SK-N-SH (cell line): Measurements from ENCODE around the gene OTUD4. TPM values are rescaled to one million over a fixed set of nuclear protein-coding genes. Genes with fewer than 3 reads are reported as not detected.

Experiments
- CTCF ChIA-PET: fragments of 300-600, 350-600 bp; formaldehyde crosslinking; extraction: SDS; loops from one replicate; lab custom pipeline; 2021; lab: Yijun Ruan, JAX
- POLR2A ChIA-PET: fragments of 350-600 bp; sonication (Branson Sonifier 250); formaldehyde crosslinking; extraction: SDS; loops from one replicate; lab custom pipeline; 2020; ENCODE audit warnings: antibody characterized with exemption, inconsistent platforms; lab: Yijun Ruan, JAX
- DNase-seq: peaks from one replicate; pipeline ENCODE4 v3.0.0; 2012
- H2AFZ ChIP-seq: fragments of 200-600 bp; sonication (generic); 2 replicates; pipeline ENCODE4 v1.8.1; 2016; ENCODE audit warnings: antibody characterized with exemption, mild to moderate bottlenecking, low read depth
- H3F3A ChIP-seq: fragments of 200-600 bp; sonication (generic); replicated peaks from 2 replicates; pipeline ENCODE3; 2016; ENCODE audit warnings: antibody characterized with exemption, mild to moderate bottlenecking; ENCODE audit not compliant: insufficient read depth
- H3K27ac ChIP-seq, 2 experiments: fragments of 200-500 bp in 1 of 2; fragments of 200-600 bp in 1 of 2; sonication (Bioruptor generic) in 1 of 2; sonication (generic), shearing (Covaris generic) in 1 of 2; 2 replicates each; pipeline versions ENCODE4 v1.5.1 to v1.6.1; 2014 to 2016; ENCODE audit warnings: low read depth in 2 of 2, inconsistent platforms in 1 of 2, low read length in 1 of 2, mild to moderate bottlenecking in 1 of 2, mixed read lengths in 1 of 2
- H3K27me3 ChIP-seq: fragments of 200-600 bp; sonication (generic), shearing (Covaris generic); 2 replicates; pipeline ENCODE4 v1.6.1; 2016; ENCODE audit warnings: mixed run types; ENCODE audit not compliant: insufficient read depth
- H3K36me3 ChIP-seq, 2 experiments: fragments of 200-500 bp in 1 of 2; fragments of 200-600 bp in 1 of 2; sonication (Bioruptor generic) in 1 of 2; sonication (generic) in 1 of 2; replicated peaks in 1 of 2; 2 replicates each; pipeline versions ENCODE3 to v1.5.1; 2014 to 2016; ENCODE audit warnings: low read length in 1 of 2, mild to moderate bottlenecking in 1 of 2; ENCODE audit not compliant: insufficient read depth in 2 of 2, control insufficient read depth in 1 of 2
- H3K4me1 ChIP-seq, 2 experiments: fragments of 200-500 bp in 1 of 2; fragments of 200-600 bp in 1 of 2; sonication (Bioruptor generic) in 1 of 2; sonication (generic), shearing (Covaris generic) in 1 of 2; 2 replicates each; pipeline versions ENCODE4 v1.5.1 to v1.6.1; 2014 to 2016; ENCODE audit warnings: low read depth in 1 of 2, low read length in 1 of 2, mixed run types in 1 of 2; ENCODE audit not compliant: insufficient read depth in 2 of 2, control insufficient read depth in 1 of 2
- H3K4me2 ChIP-seq: fragments of 200-600 bp; sonication (generic), shearing (Covaris generic); 2 replicates; pipeline ENCODE4 v1.6.1; 2017; ENCODE audit warnings: mixed run types
- H3K4me3 ChIP-seq, 2 experiments: fragments of 200-500 bp in 1 of 2; fragments of 200-600 bp in 1 of 2; sonication (Bioruptor generic) in 1 of 2; sonication (generic), shearing (Covaris generic) in 1 of 2; 2 replicates each; pipeline versions ENCODE4 v1.5.1 to v1.8.1; 2014 to 2016; ENCODE audit warnings: low read depth in 2 of 2, inconsistent platforms in 1 of 2, low read length in 1 of 2, mild to moderate bottlenecking in 1 of 2, mixed read lengths in 1 of 2, moderate library complexity in 1 of 2
- H3K79me2 ChIP-seq: fragments of 200-600 bp; sonication (generic); 2 replicates; pipeline ENCODE4 v1.8.1; 2017; ENCODE audit warnings: mild to moderate bottlenecking; ENCODE audit not compliant: insufficient read depth
- H3K9ac ChIP-seq: fragments of 200-600 bp; sonication (generic); 2 replicates; pipeline ENCODE4 v1.6.1; 2017; ENCODE audit warnings: mixed run types
- H3K9me2 ChIP-seq: fragments of 200-600 bp; sonication (generic); 2 replicates; pipeline ENCODE4 v1.6.1; 2017; ENCODE audit warnings: mixed run types
- H3K9me3 ChIP-seq: fragments of 200-600 bp; sonication (generic); 2 replicates; pipeline ENCODE4 v1.6.1; 2017; ENCODE audit warnings: mixed run types, mild to moderate bottlenecking, moderate library complexity
- H4K20me1 ChIP-seq: fragments of 200-600 bp; sonication (generic); 2 replicates; pipeline ENCODE4 v1.6.1; 2017; ENCODE audit warnings: mild to moderate bottlenecking, mixed run types; ENCODE audit not compliant: insufficient read depth
- EP300 ChIP-seq, 2 experiments: IDR thresholded peaks; 2 replicates each; pipeline versions ENCODE4 v1.4.0 to v1.6.1; 2012; ENCODE audit warnings: borderline replicate concordance in 1 of 2, low read depth in 1 of 2, low read length in 1 of 2
- FOXJ3 ChIP-seq: sonication (generic); formaldehyde crosslinking; IDR thresholded peaks from 2 replicates; pipeline ENCODE4 v1.5.1; 2020; ENCODE audit warnings: mild to moderate bottlenecking, missing genetic modification reagents
- GABPA ChIP-seq: IDR thresholded peaks from 2 replicates; pipeline ENCODE4 v1.4.0; 2012; ENCODE audit warnings: low read depth, mild to moderate bottlenecking
- MEF2A ChIP-seq: IDR thresholded peaks from 2 replicates; pipeline ENCODE4 v1.4.0; 2012; ENCODE audit warnings: low read depth, borderline replicate concordance
- NRF1 ChIP-seq: IDR thresholded peaks from 2 replicates; pipeline ENCODE4 v1.6.1; 2012; ENCODE audit warnings: low read depth, mild to moderate bottlenecking, low read length
- POLR2AphosphoS5 ChIP-seq: IDR thresholded peaks from 2 replicates; pipeline ENCODE4 v1.6.1; 2012; ENCODE audit warnings: low read depth, low read length
- REST ChIP-seq: IDR thresholded peaks from 2 replicates; pipeline ENCODE4 v1.6.1; 2012; ENCODE audit warnings: mild to moderate bottlenecking, low read depth, low read length, moderate library complexity
- RFX5 ChIP-seq: IDR thresholded peaks from 2 replicates; pipeline ENCODE4 v1.6.1; 2012; ENCODE audit warnings: mild to moderate bottlenecking, improper control_type of control experiment, low read length
- RXRA ChIP-seq: IDR thresholded peaks from 2 replicates; pipeline ENCODE4 v1.4.0; 2012; ENCODE audit warnings: low read depth, mild to moderate bottlenecking, borderline replicate concordance
- SIN3A ChIP-seq: IDR thresholded peaks from 2 replicates; pipeline ENCODE4 v1.6.1; 2012; ENCODE audit warnings: low read depth, mild to moderate bottlenecking, low read length, moderate library complexity, borderline replicate concordance
- TAF1 ChIP-seq: IDR thresholded peaks from 2 replicates; pipeline ENCODE4 v1.6.1; 2012; ENCODE audit warnings: low read depth, mild to moderate bottlenecking, low read length, moderate library complexity, borderline replicate concordance
- USF2 ChIP-seq: fragments of 150-350 bp; IDR thresholded peaks from 2 replicates; pipeline ENCODE4 v1.6.1; 2017; ENCODE audit warnings: antibody characterized with exemption, low read length, low read depth, borderline replicate concordance
- YY1 ChIP-seq: IDR thresholded peaks from 2 replicates; pipeline ENCODE4 v1.4.0; 2012; ENCODE audit warnings: low read depth, mild to moderate bottlenecking
- WGBS: methylation state at CpG from one replicate; pipeline ENCODE4 v1.1.6; 2017; ENCODE audit warnings: low lambda C conversion rate; 5-methylcytosine and 5-hydroxymethylcytosine counted together
- polyA plus RNA-seq, 3 experiments: library from polyadenylated mRNA; depleted of rRNA; stranded (reverse); fragments of >200 nt; gene quantifications; 2 replicates each; pipeline ENCODE4 v1.2.3, GENCODE V29; 2012
- TF ChIP-seq, protein P1 (sequence below): fragments of 200-600 bp; sonication (generic); IDR thresholded peaks from 2 replicates; pipeline ENCODE4 v1.6.1; 2017; ENCODE audit warnings: antibody characterized with exemption, mild to moderate bottlenecking, moderate library complexity
- TF ChIP-seq, protein P2 (sequence below): fragments of 150-350 bp; IDR thresholded peaks from 2 replicates; pipeline ENCODE4 v1.6.1; 2016; ENCODE audit warnings: mild to moderate bottlenecking, low read depth, low read length

Gene OTUD4
- polyA plus RNA-seq, 1 of the 3 experiments (the other 2 are of a cell fraction): 8.5 TPM

- no peak for TF ChIP-seq RFX5
- TF ChIP-seq MEF2A: no peak
- TF ChIP-seq, all 33 proteins: peak for 4
Observed at GRCh38 chr4:145216535-145216934, 36.1 kb upstream of the OTUD4 start (continued).

DNA sequence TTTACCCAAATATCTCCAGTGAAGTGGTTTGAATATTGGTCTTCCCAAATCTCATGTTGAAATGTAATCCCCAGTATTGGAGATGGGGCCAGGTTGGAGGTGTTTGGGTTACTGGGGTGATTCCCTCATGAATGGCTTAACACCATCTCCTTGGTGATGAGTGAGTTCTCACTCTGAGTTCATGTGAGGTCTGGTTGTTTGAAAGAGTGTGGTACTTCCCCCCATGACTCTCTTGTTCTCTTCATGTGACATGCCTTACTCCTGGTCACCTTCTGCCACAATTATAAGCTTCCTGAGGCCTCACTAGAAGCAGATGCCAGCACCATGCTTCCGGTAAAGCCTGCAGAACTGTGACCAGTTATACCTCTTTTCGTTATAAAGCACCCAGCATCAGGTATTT lies 32.9 kb upstream of the OTUD4 start:
- no peaks in the 10 kb centered on the region for H3F3A ChIP-seq
- H3K27me3 ChIP-seq: no peaks in the 10 kb centered on the region
- TF ChIP-seq GABPA (no peak), EP300 (IDR thresholded peaks at IDR 0.05; ENCODE audit: borderline replicate concordance in 1 of 2, low read depth in 1 of 2, low read length in 1 of 2) (no peak), SIN3A (no peak), TAF1 (no peak), NRF1 (no peak), REST (no peak), FOXJ3 (CRISPR knock-in tag) (no peak), POLR2AphosphoS5 (no peak), USF2 (no peak), RXRA (no peak), YY1 (no peak), RFX5 (no peak)
- TF ChIP-seq, protein P1, sequence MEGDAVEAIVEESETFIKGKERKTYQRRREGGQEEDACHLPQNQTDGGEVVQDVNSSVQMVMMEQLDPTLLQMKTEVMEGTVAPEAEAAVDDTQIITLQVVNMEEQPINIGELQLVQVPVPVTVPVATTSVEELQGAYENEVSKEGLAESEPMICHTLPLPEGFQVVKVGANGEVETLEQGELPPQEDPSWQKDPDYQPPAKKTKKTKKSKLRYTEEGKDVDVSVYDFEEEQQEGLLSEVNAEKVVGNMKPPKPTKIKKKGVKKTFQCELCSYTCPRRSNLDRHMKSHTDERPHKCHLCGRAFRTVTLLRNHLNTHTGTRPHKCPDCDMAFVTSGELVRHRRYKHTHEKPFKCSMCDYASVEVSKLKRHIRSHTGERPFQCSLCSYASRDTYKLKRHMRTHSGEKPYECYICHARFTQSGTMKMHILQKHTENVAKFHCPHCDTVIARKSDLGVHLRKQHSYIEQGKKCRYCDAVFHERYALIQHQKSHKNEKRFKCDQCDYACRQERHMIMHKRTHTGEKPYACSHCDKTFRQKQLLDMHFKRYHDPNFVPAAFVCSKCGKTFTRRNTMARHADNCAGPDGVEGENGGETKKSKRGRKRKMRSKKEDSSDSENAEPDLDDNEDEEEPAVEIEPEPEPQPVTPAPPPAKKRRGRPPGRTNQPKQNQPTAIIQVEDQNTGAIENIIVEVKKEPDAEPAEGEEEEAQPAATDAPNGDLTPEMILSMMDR: no peak
- TF ChIP-seq, protein P2, sequence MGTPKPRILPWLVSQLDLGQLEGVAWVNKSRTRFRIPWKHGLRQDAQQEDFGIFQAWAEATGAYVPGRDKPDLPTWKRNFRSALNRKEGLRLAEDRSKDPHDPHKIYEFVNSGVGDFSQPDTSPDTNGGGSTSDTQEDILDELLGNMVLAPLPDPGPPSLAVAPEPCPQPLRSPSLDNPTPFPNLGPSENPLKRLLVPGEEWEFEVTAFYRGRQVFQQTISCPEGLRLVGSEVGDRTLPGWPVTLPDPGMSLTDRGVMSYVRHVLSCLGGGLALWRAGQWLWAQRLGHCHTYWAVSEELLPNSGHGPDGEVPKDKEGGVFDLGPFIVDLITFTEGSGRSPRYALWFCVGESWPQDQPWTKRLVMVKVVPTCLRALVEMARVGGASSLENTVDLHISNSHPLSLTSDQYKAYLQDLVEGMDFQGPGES: no peak
- CTCF ChIA-PET: no interaction called here
- no peak overlapping the region for H2AFZ ChIP-seq
- no peaks in the 10 kb centered on the region for H3K9me2 ChIP-seq
- no peaks in the 10 kb centered on the region for H3K79me2 ChIP-seq
- DNase-seq: no peak
- H3K27ac ChIP-seq: no peak overlapping the region
- no peak overlapping the region for H3K9ac ChIP-seq
- H3K36me3 ChIP-seq: no peaks in the 10 kb centered on the region
- POLR2A ChIA-PET: no interaction called here
- no peak overlapping the region for H3K4me3 ChIP-seq
- H3K4me2 ChIP-seq: no peak overlapping the region
- no peaks in the 10 kb centered on the region for H4K20me1 ChIP-seq
- H3K9me3 ChIP-seq: no peaks in the 10 kb centered on the region
- H3K4me1 ChIP-seq: no peaks in the 10 kb centered on the region; a peak in 1 of 4 replicates
- WGBS: 71% methylated on average over 2 of the region's 2 CpGs
